Cardiac septum (tissue), 1 donor: ENCODE data around the gene UGGT2. TPM values are rescaled to one million over a fixed set of nuclear protein-coding genes. Genes with fewer than 3 reads are reported as not detected.
A peak's percentile ranks its signal among the peaks of the same experiment; 100 is the strongest.
"Not testable (repeated sequence)": the region's sequence is repeated elsewhere in the genome, so short reads cannot be mapped to it uniquely, and the experiment has no call there.

Experiments used
- DNase-seq: peaks from one replicate; pipeline ENCODE4 v3.0.0-alpha.2; 2020; ENCODE audit warnings: low spot score
- intact Hi-C: fragments of 100-400 bp; cut with DNase I; formaldehyde crosslinking; loops from one replicate; pipeline ENCODE4 v1.14.0; 2022
- long read RNA-seq: library from polyadenylated mRNA; unstranded; transcript quantifications from one replicate; pipeline ENCODE4 v2.0.0, GENCODE V29; 2021
- total RNA-seq: library from RNA; stranded (reverse); fragmentation: NEBNext Ultra II Directional; extraction: Animal tissue kit (Norgen Biotek cat#: 25700); gene quantifications from one replicate; pipeline ENCODE4 v1.2.1, GENCODE V29; 2021
- donor health status: DM: no; HTN: no; CAD: no.

UGGT2 gene
- 13.9 TPM for total RNA-seq
- long read RNA-seq, full-length matches to known transcripts = 3 of 13 reads
- long read RNA-seq, partial matches to known transcripts = 3 of 13 reads
- long read RNA-seq, other reads (novel, unspliced or antisense) = 7 of 13 reads

- peak; percentile 95 for DNase-seq
- intact Hi-C loops = no loop called here
These were observed at the start of gene UGGT2 for GRCh38 chr13:96053003-96053703. TSS of gene UGGT2 (minus strand) at chr13:96053401. CDS start at chr13:96053312, 89 bp downstream.

- no peak for DNase-seq
- intact Hi-C loops = no loop called here
These were observed 47.4 kb upstream of the UGGT2 start for GRCh38 chr13:96100457-96101220.

GRCh38 chr13:96093296-96094006, 40.2 kb upstream of the UGGT2 start:
- intact Hi-C loops = no loop called here
- no peak for DNase-seq

GRCh38 chr13:96091164-96092117, 38.2 kb upstream of the UGGT2 start:
- intact Hi-C loops = no loop called here
- no peak for DNase-seq

- intact Hi-C loops = no loop called here
These were observed 37.3 kb upstream of the UGGT2 start for GRCh38 chr13:96090240-96091101.

GRCh38 chr13:96089749-96090239, 36.6 kb upstream of the UGGT2 start, which contains the start of gene HS6ST3:
TSS of gene HS6ST3 (plus strand) at chr13:96090107.
- intact Hi-C loops = no loop called here
- no peak for DNase-seq

More at GRCh38 chr13:96090240-96091101, 37.3 kb upstream of the UGGT2 start:
- DNase-seq = no peak

GRCh38 chr13:96089139-96089538, 35.9 kb upstream of the UGGT2 start:
- intact Hi-C loops = no loop called here
- no peak for DNase-seq

GRCh38 chr13:96086736-96087135, 33.5 kb upstream of the UGGT2 start:
- no peak for DNase-seq
- intact Hi-C loops = no loop called here

- intact Hi-C loops = no loop called here
- no peak for DNase-seq
These were observed 29.4 kb upstream of the UGGT2 start for GRCh38 chr13:96082640-96083039.

GRCh38 chr13:96081888-96082287, 28.7 kb upstream of the UGGT2 start:
- DNase-seq = no peak
- intact Hi-C loops = no loop called here

GRCh38 chr13:96080676-96081075, 27.5 kb upstream of the UGGT2 start:
- no peak for DNase-seq
- intact Hi-C loops = no loop called here

GRCh38 chr13:96075953-96076543, 22.8 kb upstream of the UGGT2 start:
- DNase-seq = no peak
- intact Hi-C loops = no loop called here

- no peak for DNase-seq
- intact Hi-C loops = no loop called here
These were observed 19.2 kb upstream of the UGGT2 start for GRCh38 chr13:96072392-96072791.

- DNase-seq = no peak
- intact Hi-C loops = no loop called here
These were observed 18.3 kb upstream of the UGGT2 start for GRCh38 chr13:96071504-96071903.

GRCh38 chr13:96068729-96069128, 15.5 kb upstream of the UGGT2 start:
- DNase-seq = no peak
- intact Hi-C loops = no loop called here

GRCh38 chr13:96065849-96066248, 12.6 kb upstream of the UGGT2 start:
- no peak for DNase-seq
- intact Hi-C loops = no loop called here

- no peak for DNase-seq
- intact Hi-C loops = no loop called here
These were observed 572 bp downstream of the UGGT2 start for GRCh38 chr13:96052656-96053002.

GRCh38 chr13:96051946-96052345, 1.3 kb downstream of the UGGT2 start:
- DNase-seq, intact Hi-C loops: not testable (repeated sequence)
